ENCODE data around the gene PNMA1. TPM values are rescaled to one million over a fixed set of nuclear protein-coding genes. Genes with fewer than 3 reads are reported as not detected.
A peak's percentile ranks its signal among the peaks of the same experiment; 100 is the strongest.

PNMA1 gene
- total RNA-seq, 1 donor from 2014 or later = 32.7 TPM

- no peaks in the 10 kb centered on the region for H3K9me3 Mint-ChIP-seq (ENCODE audit: unreplicated experiment)
- H3K4me3 Mint-ChIP-seq (ENCODE audit: unreplicated experiment) = no peak overlapping the region
- peaks cover 77% of the 10 kb centered on the region for H3K4me1 Mint-ChIP-seq (ENCODE audit: unreplicated experiment)
- DNase-seq (ENCODE audit: low spot score) = no peak
- peaks cover 23% of the 10 kb centered on the region for H3K27me3 Mint-ChIP-seq (ENCODE audit: unreplicated experiment)
- no peak for TF ChIP-seq CTCF (IDR thresholded peaks at IDR 0.05; ENCODE audit: unreplicated experiment)
- H3K27ac Mint-ChIP-seq (ENCODE audit: unreplicated experiment) = no peak overlapping the region
- no peaks in the 10 kb centered on the region for H3K36me3 Mint-ChIP-seq (ENCODE audit: low read depth, unreplicated experiment)
Observed at GRCh38 chr14:73750531-73750901, 36.3 kb upstream of the PNMA1 start.

DNA sequence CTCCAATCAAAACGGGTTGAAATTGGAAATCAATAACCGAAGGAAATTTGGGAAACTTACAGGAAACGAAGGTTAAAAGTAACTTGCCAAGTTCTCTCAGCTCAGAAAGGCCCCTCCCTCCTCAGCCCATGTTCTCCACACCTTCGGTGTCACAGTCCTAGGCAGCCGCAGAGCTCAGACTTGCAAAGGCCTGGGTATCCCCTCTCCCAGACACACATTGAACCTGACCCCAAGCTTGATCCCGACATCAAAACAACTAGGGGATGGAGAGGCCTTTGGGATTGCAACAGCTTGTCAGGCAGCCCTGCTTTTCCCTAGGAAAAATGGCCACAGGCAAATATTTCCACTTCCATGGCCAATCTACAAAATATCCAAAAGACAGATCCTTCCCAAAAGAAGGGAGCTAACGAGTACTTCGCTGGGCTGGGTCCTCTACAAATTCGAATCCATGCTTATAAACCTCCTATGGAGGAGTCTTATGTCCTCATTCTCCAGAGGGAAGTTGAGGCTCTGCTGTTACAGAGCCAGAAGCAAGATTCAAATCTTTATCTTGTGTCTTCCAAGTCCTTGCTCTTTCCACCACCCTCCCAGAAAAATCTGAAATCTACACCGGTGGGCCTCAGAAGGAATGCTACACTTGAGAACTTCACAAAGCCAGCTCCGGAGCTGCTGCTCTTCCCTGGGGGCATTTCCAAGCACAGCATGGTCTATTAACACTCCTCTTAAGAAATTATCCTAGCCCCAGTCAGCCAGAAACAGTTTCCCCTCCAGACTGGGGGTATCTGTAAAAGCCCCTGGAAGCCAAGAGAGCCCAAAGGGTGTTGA lies 35.7 kb upstream of the PNMA1 start:
- Mint-ChIP-seq H3K36me3 (ENCODE audit: low read depth, unreplicated experiment) (no peaks in the 10 kb centered on the region), H3K27me3 (ENCODE audit: unreplicated experiment) (peaks cover 23% of the 10 kb centered on the region), H3K27ac (ENCODE audit: unreplicated experiment) (no peak overlapping the region), H3K4me1 (ENCODE audit: unreplicated experiment) (peaks cover 77% of the 10 kb centered on the region), H3K4me3 (ENCODE audit: unreplicated experiment) (no peak overlapping the region), H3K9me3 (ENCODE audit: unreplicated experiment) (no peaks in the 10 kb centered on the region)
- DNase-seq (ENCODE audit: low spot score) = no peak
- TF ChIP-seq CTCF (IDR thresholded peaks at IDR 0.05; ENCODE audit: unreplicated experiment) = no peak

- no peak for DNase-seq (ENCODE audit: low spot score)
- peak overlapping the region; percentile 68 for H3K27ac Mint-ChIP-seq (ENCODE audit: unreplicated experiment)
- TF ChIP-seq CTCF (IDR thresholded peaks at IDR 0.05; ENCODE audit: unreplicated experiment) = no peak
- H3K27me3 Mint-ChIP-seq (ENCODE audit: unreplicated experiment) = peaks cover 19% of the 10 kb centered on the region
- H3K4me3 Mint-ChIP-seq (ENCODE audit: unreplicated experiment) = no peak overlapping the region
- H3K36me3 Mint-ChIP-seq (ENCODE audit: low read depth, unreplicated experiment) = no peaks in the 10 kb centered on the region
- H3K9me3 Mint-ChIP-seq (ENCODE audit: unreplicated experiment) = no peaks in the 10 kb centered on the region
- peaks cover 77% of the 10 kb centered on the region for H3K4me1 Mint-ChIP-seq (ENCODE audit: unreplicated experiment)
Observed at GRCh38 chr14:73748858-73749357, 34.7 kb upstream of the PNMA1 start.

DNA sequence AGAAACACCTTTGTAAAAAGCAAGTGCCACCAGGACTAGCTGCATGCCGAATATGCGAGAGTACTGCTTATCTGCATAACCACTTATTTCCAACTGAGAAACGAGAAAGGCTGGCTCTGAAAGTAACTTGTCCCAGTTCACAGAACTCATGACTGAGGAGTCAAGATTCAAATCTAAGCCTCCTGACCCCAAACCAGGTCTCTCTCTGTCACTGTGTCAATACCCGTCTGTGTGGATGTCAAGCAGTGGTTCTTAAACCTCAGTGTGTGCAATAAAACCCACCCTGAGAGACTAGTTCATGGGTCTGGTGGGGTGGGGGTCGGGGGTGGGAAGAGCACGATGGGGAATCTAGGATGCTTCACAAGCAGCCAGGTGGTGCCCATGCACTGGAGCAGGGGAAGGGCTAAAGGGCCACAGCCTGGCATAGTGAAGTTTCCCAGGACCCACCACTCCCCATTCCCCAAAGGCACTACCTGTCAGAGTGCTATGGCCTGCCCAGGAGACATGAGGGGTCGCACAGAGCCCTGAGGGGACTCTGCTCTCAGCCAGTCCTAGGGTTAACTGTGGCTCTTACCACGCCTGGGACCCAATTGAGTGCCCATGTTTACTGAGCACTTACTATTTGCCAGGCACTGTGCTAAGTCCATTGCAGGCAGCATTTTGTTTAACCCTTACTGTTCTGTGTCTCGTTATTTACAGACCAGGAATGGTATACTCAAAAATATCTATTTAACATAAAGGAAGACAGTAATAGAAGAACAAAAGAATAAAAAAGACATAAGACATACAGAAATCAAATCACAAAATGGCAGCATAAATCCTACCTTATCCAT lies 33.4 kb upstream of the PNMA1 start:
- no peak for DNase-seq (ENCODE audit: low spot score)
- TF ChIP-seq CTCF (IDR thresholded peaks at IDR 0.05; ENCODE audit: unreplicated experiment) = no peak
- H3K27me3 Mint-ChIP-seq (ENCODE audit: unreplicated experiment) = peaks cover 18% of the 10 kb centered on the region
- H3K4me3 Mint-ChIP-seq (ENCODE audit: unreplicated experiment) = no peak overlapping the region
- H3K9me3 Mint-ChIP-seq (ENCODE audit: unreplicated experiment) = no peaks in the 10 kb centered on the region
- H3K27ac Mint-ChIP-seq (ENCODE audit: unreplicated experiment) = no peak overlapping the region
- no peaks in the 10 kb centered on the region for H3K36me3 Mint-ChIP-seq (ENCODE audit: low read depth, unreplicated experiment)
- H3K4me1 Mint-ChIP-seq (ENCODE audit: unreplicated experiment) = peaks cover 78% of the 10 kb centered on the region
